Airway epithelial cell (primary cell): ENCODE results near the gene IFI35. TPM values are rescaled to one million over a fixed set of nuclear protein-coding genes. Genes with fewer than 3 reads are reported as not detected.

Source experiments
- total RNA-seq: library from RNA; depleted of rRNA; stranded (reverse); fragments of >200 nt; gene quantifications from 2 replicates; pipeline ENCODE4 v1.2.3, GENCODE V29; 2015

Gene IFI35
- 3.0 and 4.9 TPM in 2 replicates for total RNA-seq

DNA sequence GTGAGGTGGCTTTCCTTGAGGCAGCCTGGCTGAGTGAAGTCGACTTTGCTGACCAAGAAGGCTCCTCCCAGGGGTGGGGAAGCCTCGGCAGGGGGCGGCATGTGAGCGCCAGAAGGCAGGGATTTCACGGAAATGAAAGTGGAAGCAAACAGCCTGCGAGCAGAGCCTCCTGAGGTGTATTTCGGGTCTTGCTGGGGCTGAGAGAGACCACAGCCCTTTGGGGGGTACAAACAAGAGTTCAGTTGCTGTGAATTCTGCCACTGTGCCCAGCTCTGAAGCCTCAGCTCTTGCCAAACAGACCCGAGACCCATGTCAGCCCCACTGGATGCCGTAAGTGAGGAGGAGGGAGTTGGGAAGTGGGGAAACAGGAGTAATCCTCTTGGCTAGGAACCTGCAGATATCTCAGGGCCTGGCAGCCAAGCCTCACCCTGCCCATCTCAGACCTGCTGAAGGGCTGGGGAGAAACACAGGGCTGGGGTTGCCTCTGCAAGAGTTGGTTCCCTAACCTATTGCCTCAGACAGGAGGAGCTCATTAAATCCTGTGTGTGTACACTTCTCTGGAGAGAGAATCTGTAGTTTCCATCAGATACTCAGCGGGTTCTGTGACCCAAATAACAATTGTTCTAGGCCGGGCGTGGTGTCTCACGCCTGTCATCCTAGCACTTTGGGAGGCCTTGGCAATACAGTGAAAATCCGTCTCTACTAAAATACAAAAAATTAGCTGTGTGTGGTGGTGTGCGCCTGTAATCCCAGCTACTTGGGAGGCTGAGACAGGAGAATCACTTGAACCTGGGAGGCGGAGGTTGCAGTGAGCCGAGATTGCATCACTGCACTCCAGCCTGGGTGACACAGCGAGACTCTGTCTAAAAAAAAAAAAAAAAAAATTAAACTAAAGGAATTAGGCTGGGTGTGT lies at the start of gene IFI35:
Gene IFI35, plus strand, starts transcription at position 146 of the 913 bp plus-strand sequence. Its CDS starts 164 bp downstream, at position 310.

GRCh38 chr17:42964161-42964932 lies 42.2 kb upstream of the IFI35 start, which contains the start of gene AARSD1:
AARSD1 (minus strand) TSS chr17:42964454; CDS start chr17:42964440, 14 bp downstream.

DNA sequence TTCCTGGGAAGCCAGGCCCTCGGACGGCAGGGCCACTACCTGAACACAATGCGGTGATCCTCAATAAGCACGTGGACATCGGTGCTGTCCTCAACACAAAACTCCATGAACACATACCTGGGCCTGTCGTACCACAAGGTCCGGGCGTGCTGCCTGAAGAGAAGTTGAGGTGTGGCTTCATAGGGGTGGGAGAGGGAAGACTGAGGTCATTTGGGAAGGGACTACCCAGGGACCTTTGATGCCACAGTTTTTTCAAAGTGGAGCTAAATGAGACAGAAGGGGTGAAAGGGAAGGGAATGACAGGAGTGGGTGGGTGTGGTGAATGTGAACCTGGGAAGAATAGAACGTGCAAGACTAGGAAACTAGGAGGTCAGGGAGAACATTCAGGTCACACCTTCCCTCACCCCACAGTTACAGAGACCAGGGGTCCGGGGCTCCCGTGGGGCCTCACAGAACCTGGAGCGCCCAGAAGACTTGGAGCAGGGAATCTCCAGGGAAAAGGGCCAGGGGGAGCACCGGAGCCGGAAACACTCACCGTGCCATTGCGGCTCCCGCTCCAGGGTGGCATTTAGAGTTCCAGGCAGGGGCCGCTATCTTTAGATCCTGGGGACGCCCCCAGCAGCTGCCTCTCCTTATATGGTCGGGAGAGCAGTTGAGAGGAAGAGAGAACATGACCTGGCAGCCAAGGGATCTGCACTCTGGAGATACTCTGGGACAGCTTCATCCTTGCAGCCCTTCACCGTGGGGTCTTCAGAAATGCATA lies 26.9 kb upstream of the IFI35 start, which contains the start of gene PTGES3L:
Gene PTGES3L, minus strand, starts transcription at position 570 of the 763 bp plus-strand sequence. Its CDS starts 27 bp downstream, at position 543.

GRCh38 chr17:42980274-42980765 lies 26.3 kb upstream of the IFI35 start, which contains the start of gene RUNDC1:
RUNDC1 (plus strand) TSS chr17:42980565; CDS start chr17:42980577, 12 bp downstream.

GRCh38 chr17:42997984-42998938 lies 8.3 kb upstream of the IFI35 start, which contains the start of gene RPL27:
RPL27 (plus strand) TSS chr17:42998419; CDS start chr17:42998751, 332 bp downstream.

GRCh38 chr17:43021741-43022512 lies 15.3 kb downstream of the IFI35 start, which contains the start of gene VAT1:
VAT1 (minus strand) TSS chr17:43022385; CDS start chr17:43022322, 63 bp downstream.

GRCh38 chr17:43024407-43025289 lies 18.1 kb downstream of the IFI35 start, which contains the start of gene RND2:
RND2 (plus strand) TSS chr17:43025231; CDS start chr17:43025348, 117 bp downstream.

Other genes with a start within 250 kb of the IFI35 start
- gene RAMP2, start 245.6 kb upstream of the IFI35 start, total RNA-seq, result 0.49 TPM in 1 of 2 replicates, not detected in the other
- gene VPS25, start 233.3 kb upstream of the IFI35 start, total RNA-seq, result 98.8 and 108 TPM in 2 replicates
- gene WNK4, start 226.2 kb upstream of the IFI35 start, total RNA-seq, result 0.09 TPM in 1 of 2 replicates, not detected in the other
- 78.8 and 81.6 TPM in 2 replicates for gene COA3, start 208.1 kb upstream of the IFI35 start, total RNA-seq
- gene CNTD1, start 207.9 kb upstream of the IFI35 start, total RNA-seq, result 0.07 TPM in 1 of 2 replicates, not detected in the other
- gene BECN1, start 182.5 kb upstream of the IFI35 start, total RNA-seq, result 76.7 and 84.6 TPM in 2 replicates
- 122 and 130 TPM in 2 replicates for gene PSME3, start 173.4 kb upstream of the IFI35 start, total RNA-seq
- 0.14 and 0.92 TPM in 2 replicates for gene AOC2, start 162.2 kb upstream of the IFI35 start, total RNA-seq
- gene AOC3, start 155.6 kb upstream of the IFI35 start, total RNA-seq, result under 0.01 and 0.07 TPM in 2 replicates
- gene G6PC1, start 106.0 kb upstream of the IFI35 start, total RNA-seq, result not detected in 2 replicates
- 29.7 and 38.9 TPM in 2 replicates for gene AARSD1, start 42.3 kb upstream of the IFI35 start, total RNA-seq
- 0.28 and 0.49 TPM in 2 replicates for gene PTGES3L, start 26.7 kb upstream of the IFI35 start, total RNA-seq
- 8.7 and 12.2 TPM in 2 replicates for gene RUNDC1, start 26.2 kb upstream of the IFI35 start, total RNA-seq
- gene RPL27, start 8.4 kb upstream of the IFI35 start, total RNA-seq, result 1,265 and 2,388 TPM in 2 replicates
- gene VAT1, start 15.6 kb downstream of the IFI35 start, total RNA-seq, result 96.8 and 127 TPM in 2 replicates
- under 0.01 and 0.21 TPM in 2 replicates for gene RND2, start 18.4 kb downstream of the IFI35 start, total RNA-seq
- gene BRCA1, start 118.6 kb downstream of the IFI35 start, total RNA-seq, result 17.7 and 20.7 TPM in 2 replicates
- gene NBR1, start 164.4 kb downstream of the IFI35 start, total RNA-seq, result 35.2 and 49.7 TPM in 2 replicates
- 0.70 and 0.85 TPM in 2 replicates for gene TMEM106A, start 205.1 kb downstream of the IFI35 start, total RNA-seq
- not detected in 2 replicates for gene CCDC200, start 221.8 kb downstream of the IFI35 start, total RNA-seq
- not detected in 2 replicates for gene RNU2-1, start 227.2 kb downstream of the IFI35 start, total RNA-seq